ENCODE results near the gene AP4B1.

DNA sequence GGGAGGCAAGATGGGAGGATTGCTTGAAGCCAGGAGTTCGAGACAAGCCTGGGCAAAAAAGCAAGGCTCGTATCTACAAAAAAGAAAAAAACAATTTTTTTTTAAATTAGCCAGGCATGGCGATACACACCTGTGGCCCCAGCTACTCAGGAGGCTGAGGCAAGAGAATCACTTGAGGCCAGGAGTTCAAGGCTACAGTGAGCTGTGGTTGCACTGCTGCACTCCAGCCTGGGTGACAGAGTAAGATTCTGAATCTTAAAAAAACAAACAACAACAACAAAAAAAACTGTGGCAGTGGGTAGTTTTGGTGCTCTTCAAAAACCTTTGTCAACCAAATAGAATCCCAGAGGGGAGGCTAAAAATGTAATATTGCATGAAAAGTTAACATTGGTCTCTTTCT lies 33.8 kb downstream of the AP4B1 start:
- TF ChIP-seq, protein P1, sequence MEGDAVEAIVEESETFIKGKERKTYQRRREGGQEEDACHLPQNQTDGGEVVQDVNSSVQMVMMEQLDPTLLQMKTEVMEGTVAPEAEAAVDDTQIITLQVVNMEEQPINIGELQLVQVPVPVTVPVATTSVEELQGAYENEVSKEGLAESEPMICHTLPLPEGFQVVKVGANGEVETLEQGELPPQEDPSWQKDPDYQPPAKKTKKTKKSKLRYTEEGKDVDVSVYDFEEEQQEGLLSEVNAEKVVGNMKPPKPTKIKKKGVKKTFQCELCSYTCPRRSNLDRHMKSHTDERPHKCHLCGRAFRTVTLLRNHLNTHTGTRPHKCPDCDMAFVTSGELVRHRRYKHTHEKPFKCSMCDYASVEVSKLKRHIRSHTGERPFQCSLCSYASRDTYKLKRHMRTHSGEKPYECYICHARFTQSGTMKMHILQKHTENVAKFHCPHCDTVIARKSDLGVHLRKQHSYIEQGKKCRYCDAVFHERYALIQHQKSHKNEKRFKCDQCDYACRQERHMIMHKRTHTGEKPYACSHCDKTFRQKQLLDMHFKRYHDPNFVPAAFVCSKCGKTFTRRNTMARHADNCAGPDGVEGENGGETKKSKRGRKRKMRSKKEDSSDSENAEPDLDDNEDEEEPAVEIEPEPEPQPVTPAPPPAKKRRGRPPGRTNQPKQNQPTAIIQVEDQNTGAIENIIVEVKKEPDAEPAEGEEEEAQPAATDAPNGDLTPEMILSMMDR (IDR thresholded peaks at IDR 0.05) = no peak
- no peak for TF ChIP-seq POLR2AphosphoS5 (IDR thresholded peaks at IDR 0.05)
